Neuron (in vitro differentiated cells): Measurements from ENCODE around the gene OLFM3.

ENCODE experiments used
- H2AFZ ChIP-seq: one replicate; pipeline ENCODE4 v1.6.1; 2013; ENCODE audit warnings: low read depth, mild to moderate bottlenecking, inconsistent platforms, low read length, moderate library complexity
- H3K27me3 ChIP-seq: one replicate; pipeline ENCODE4 v1.6.1; 2013; ENCODE audit warnings: low read length; ENCODE audit not compliant: insufficient read depth
- H3K36me3 ChIP-seq: one replicate; pipeline ENCODE4 v1.6.1; 2013; ENCODE audit warnings: low read length; ENCODE audit not compliant: insufficient read depth
- H3K4me1 ChIP-seq: one replicate; pipeline ENCODE4 v1.6.1; 2013; ENCODE audit warnings: low read length; ENCODE audit not compliant: insufficient read depth
- H3K4me3 ChIP-seq: 2 replicates; pipeline ENCODE4 v1.5.1; 2013; ENCODE audit warnings: mild to moderate bottlenecking, low read length, moderate library complexity
- H3K9me3 ChIP-seq: one replicate; pipeline ENCODE4 v1.6.1; 2013; ENCODE audit warnings: low read length

Gene OLFM3

DNA sequence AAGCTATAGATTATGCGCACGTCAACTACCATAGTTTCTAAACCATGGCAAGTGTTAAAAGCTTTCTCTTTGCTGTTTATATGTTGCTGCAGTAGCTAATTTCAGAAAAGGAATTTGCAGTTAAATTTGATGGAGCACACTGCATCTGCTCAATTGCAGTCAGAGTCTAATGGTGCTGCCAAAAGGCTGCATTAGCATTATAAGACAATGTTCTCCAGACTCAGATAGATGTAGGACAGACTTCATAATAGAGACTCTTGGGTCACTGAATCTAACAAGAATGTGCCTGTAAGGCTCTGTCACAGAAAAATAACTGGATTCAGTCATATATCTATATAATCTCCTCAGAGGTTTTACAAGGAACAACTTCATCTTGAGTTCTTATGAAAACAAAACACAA is 198.3 kb downstream of the OLFM3 start:
- no peak overlapping the region for H2AFZ ChIP-seq

DNA sequence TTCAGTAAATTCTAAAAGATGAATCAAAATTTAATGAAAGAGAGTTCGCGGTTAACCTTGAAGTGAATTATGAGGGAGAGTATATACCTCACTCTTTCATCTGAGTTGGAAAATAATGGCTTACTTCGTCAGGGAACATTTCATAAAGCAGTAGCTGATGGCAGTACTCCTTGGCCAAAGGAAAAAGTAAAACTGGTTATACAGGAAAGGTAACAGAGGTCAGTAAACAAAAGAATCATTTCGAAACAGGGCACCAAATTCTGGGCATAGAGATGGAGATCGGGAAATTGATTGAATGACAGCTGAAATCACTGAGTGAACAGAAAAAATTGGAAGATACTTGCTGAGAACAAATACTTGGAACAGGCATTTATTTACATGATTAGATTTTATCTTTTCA is 199.0 kb downstream of the OLFM3 start:
- peaks cover 5% of the 10 kb centered on the region for H3K4me1 ChIP-seq
- H3K27me3 ChIP-seq: no peaks in the 10 kb centered on the region

More for the DNA sequence above, 198.3 kb downstream of the OLFM3 start:
- H3K36me3 ChIP-seq: no peaks in the 10 kb centered on the region
- no peaks in the 10 kb centered on the region for H3K9me3 ChIP-seq
- no peaks in the 10 kb centered on the region for H3K27me3 ChIP-seq
- no peak overlapping the region for H3K4me3 ChIP-seq
- peaks cover 5% of the 10 kb centered on the region for H3K4me1 ChIP-seq

DNA sequence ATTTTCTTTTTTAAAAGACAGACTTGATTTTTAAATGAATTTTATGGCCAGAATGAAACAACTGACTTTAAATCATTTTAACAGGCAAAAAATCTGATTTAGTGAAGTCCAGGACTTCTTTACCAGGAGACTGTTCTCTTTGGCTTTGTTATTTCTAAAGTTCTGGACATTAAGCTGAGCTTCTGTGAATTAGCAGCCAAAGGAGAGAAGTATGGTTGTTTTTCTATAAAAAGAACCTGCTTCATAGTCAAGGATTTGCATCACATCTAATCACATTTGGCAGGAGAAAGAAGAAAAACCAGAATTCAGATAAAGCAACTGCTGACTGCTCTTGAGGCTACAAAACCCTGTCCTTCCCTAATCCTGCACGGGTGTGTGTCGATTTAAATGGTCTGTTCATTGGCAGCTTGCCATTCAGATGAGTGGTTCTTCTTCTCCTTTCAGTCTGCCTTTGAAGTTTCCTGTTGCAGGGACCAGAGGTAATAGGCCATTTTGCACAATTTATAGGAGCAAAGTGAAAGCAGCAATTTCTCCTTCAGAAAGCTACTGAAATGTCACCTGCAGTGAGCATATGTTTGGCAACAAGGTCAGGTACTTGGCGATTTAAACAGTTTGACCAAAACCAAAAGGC is 215.4 kb downstream of the OLFM3 start:
- Histone ChIP-seq H3K36me3 (no peaks in the 10 kb centered on the region), H3K4me1 (no peaks in the 10 kb centered on the region), H3K4me3 (no peak overlapping the region), H3K27me3 (no peaks in the 10 kb centered on the region), H2AFZ (no peak overlapping the region), H3K9me3 (no peaks in the 10 kb centered on the region)

More for the DNA sequence above, 199.0 kb downstream of the OLFM3 start:
- H3K9me3 ChIP-seq: no peaks in the 10 kb centered on the region
- no peak overlapping the region for H3K4me3 ChIP-seq
- H3K36me3 ChIP-seq: no peaks in the 10 kb centered on the region
- H2AFZ ChIP-seq: no peak overlapping the region

DNA sequence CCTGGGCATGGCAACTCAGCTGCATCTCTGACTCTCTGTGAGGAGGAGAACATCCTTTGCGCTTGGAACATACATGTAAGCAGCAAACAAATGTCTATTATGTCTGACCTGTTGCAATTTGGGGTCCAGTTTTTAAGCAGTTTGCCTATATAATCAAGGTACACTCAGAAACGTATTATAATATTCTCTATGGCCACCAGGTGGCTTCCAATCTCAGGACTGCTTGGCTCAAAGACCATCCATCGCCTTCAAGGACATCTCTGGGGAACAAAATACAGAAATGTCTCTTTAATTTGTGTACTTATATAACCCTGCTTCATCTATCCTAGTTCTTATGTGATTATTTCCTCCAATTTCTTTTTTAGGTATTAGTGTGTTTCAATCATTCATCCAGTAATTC is 227.2 kb downstream of the OLFM3 start:
- H3K4me3 ChIP-seq: no peak overlapping the region
- no peaks in the 10 kb centered on the region for H3K4me1 ChIP-seq
- H3K27me3 ChIP-seq: no peaks in the 10 kb centered on the region
- no peaks in the 10 kb centered on the region for H3K9me3 ChIP-seq
- H3K36me3 ChIP-seq: no peaks in the 10 kb centered on the region
- H2AFZ ChIP-seq: no peak overlapping the region

DNA sequence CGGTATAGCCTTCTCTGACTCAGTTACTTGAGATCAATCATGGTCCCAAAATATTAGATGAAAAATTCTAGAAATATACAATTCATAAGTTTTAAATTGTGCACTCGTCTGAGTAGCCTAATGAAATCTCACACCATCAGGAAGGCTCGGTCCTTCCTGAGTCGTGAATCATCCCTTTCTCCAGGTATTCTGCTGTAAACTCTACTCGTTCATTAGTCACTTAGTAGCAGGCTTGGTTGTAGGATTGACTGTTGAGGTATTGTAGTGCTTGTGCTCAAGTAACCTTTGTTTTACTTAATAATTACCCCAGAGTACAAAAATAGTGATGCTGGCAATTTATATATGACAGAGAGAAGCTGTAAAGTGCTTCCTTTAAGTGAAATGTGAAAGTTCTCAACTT is 238.7 kb downstream of the OLFM3 start:
- Histone ChIP-seq H3K9me3 (no peaks in the 10 kb centered on the region), H2AFZ (no peak overlapping the region), H3K36me3 (no peaks in the 10 kb centered on the region), H3K27me3 (no peaks in the 10 kb centered on the region), H3K4me1 (no peaks in the 10 kb centered on the region), H3K4me3 (no peak overlapping the region)

DNA sequence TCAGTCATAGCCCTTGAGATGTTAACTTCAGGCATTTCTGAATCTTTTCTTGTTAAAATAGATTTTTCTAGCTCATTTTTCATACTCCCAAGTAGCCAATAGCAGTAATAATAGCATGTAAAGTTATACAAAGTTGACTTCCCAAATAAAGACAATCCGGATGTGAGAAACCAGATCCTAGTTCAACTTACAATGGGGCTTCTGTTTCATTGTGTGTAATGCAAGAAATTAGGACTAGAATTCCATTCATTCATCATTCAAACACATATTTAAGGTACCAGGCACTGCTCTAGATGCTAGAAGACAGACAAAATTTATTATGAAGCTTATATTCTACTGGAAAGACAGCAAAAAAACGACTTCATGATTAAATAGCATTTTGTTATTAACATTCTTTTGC is 240.3 kb downstream of the OLFM3 start:
- Histone ChIP-seq H3K9me3 (no peaks in the 10 kb centered on the region), H3K27me3 (no peaks in the 10 kb centered on the region), H2AFZ (no peak overlapping the region), H3K4me3 (no peak overlapping the region), H3K4me1 (no peaks in the 10 kb centered on the region), H3K36me3 (no peaks in the 10 kb centered on the region)
